Measurements from ENCODE around the gene GNG12. TPM values are rescaled to one million over a fixed set of nuclear protein-coding genes. Genes with fewer than 3 reads are reported as not detected.

Gene GNG12
- total and polyA plus RNA-seq, 12 donors: 15.3 to 121 (median 84.7) TPM

DNA sequence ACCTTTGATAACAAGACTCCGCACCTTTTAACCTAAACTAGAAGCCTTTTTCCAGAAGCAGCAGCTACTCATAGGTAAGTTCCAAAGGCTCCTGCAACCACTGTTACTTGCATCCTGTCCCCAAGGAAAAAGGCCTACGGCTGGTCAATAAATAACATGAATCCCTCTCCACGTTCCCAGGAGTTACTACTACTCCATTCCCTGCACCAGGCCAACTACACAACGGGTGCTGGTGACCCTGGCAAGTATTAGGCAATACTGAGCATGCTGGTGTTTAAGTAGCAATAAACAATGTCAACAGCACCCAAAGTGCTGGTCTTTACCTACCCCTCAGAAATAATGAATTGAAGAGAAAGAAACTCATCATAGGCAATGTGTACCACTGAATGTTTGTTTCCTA, 7.7 kb downstream of the GNG12 start:
- DNase-seq: no peak
- TF ChIP-seq POLR2A (IDR thresholded peaks at IDR 0.05): no peak
- TF ChIP-seq, protein P1, sequence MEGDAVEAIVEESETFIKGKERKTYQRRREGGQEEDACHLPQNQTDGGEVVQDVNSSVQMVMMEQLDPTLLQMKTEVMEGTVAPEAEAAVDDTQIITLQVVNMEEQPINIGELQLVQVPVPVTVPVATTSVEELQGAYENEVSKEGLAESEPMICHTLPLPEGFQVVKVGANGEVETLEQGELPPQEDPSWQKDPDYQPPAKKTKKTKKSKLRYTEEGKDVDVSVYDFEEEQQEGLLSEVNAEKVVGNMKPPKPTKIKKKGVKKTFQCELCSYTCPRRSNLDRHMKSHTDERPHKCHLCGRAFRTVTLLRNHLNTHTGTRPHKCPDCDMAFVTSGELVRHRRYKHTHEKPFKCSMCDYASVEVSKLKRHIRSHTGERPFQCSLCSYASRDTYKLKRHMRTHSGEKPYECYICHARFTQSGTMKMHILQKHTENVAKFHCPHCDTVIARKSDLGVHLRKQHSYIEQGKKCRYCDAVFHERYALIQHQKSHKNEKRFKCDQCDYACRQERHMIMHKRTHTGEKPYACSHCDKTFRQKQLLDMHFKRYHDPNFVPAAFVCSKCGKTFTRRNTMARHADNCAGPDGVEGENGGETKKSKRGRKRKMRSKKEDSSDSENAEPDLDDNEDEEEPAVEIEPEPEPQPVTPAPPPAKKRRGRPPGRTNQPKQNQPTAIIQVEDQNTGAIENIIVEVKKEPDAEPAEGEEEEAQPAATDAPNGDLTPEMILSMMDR (IDR thresholded peaks at IDR 0.05): no peak
- no peak overlapping the region for H3K4me3 ChIP-seq
- H3K27ac ChIP-seq: no peak overlapping the region
- no peaks in the 10 kb centered on the region for H3K9me3 ChIP-seq (replicated peaks in 1 of 3)
- peaks cover 11 to 47% of the 10 kb centered on the region in 2 donors for H3K4me1 ChIP-seq (replicated peaks in 1 of 2)
- H3K36me3 ChIP-seq (replicated peaks in 1 of 2): no peaks in the 10 kb centered on the region
- intact Hi-C loops (cut with DNase I): no loop called here
- 66 to 84% (median 79%) methylated on average over 4 of the region's 4 CpGs for WGBS, 4 donors
- H3K27me3 ChIP-seq: no peaks in the 10 kb centered on the region

DNA sequence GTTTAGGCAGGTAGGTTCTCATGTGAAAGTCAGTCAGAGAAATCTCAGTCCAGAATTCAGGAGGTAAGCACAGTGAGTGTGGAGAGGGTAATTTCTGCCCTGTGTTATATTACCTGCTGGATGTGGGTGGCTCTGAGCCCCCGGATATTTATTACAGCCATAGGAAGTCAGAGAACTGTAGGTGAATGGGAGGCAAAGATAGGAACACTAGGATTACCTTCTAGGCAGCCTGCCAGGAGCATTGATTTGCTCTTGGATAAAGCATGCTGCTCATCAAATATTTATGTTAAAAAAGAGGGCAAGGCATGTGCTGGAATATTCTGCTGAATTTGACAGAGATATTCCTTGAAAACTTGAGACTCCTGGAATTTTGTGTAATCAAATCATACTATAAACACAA, 8.5 kb downstream of the GNG12 start:
- H3K36me3 ChIP-seq (replicated peaks in 1 of 2): no peaks in the 10 kb centered on the region
- H3K27ac ChIP-seq: no peak overlapping the region
- no peak overlapping the region for H3K4me3 ChIP-seq
- peaks cover 4 to 39% of the 10 kb centered on the region in 2 donors for H3K4me1 ChIP-seq (replicated peaks in 1 of 2)
- TF ChIP-seq, protein P1 (IDR thresholded peaks at IDR 0.05): no peak
- no peak for TF ChIP-seq POLR2A (IDR thresholded peaks at IDR 0.05)
- no peaks in the 10 kb centered on the region for H3K9me3 ChIP-seq (replicated peaks in 1 of 3)
- DNase-seq: no peak
- intact Hi-C loops (cut with DNase I): no loop called here
- H3K27me3 ChIP-seq: no peaks in the 10 kb centered on the region
- WGBS, 4 donors: 80 to 100% (median 95%) methylated on average over 1 of the region's 1 CpG

DNA sequence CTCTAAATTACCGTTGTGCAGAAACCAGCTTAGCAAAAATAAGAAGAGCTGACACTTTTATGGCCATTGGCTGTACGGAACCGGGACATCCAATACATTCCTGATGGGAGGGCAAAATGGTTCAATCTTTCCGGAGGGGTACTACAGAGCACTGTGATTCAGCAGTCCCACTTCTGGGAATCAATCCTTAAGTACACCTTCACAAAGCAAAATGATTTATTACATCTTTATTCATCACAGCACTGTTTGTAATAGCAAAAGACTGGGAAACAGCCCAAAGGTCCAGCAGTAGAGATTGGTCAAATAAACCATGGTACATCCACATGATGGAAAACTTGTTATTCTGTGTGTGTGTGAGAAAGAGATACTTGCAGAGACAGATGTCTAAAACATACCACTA, 9.7 kb downstream of the GNG12 start:
- Histone ChIP-seq H3K36me3 (replicated peaks in 1 of 2) (no peaks in the 10 kb centered on the region), H3K9me3 (replicated peaks in 1 of 3) (no peaks in the 10 kb centered on the region), H3K27me3 (no peaks in the 10 kb centered on the region), H3K27ac (peak overlapping the region in 2 of 5 donors; percentile 4 to 14), H3K4me1 (replicated peaks in 1 of 2) (peaks cover 4 to 28% of the 10 kb centered on the region in 2 donors), H3K4me3 (no peak overlapping the region)
- DNase-seq: no peak
- TF ChIP-seq, protein P1 (IDR thresholded peaks at IDR 0.05): no peak
- TF ChIP-seq POLR2A (IDR thresholded peaks at IDR 0.05): no peak
- 75 to 89% (median 84%) methylated on average over 4 of the region's 4 CpGs for WGBS, 4 donors
- intact Hi-C loops (cut with DNase I): no loop called here

DNA sequence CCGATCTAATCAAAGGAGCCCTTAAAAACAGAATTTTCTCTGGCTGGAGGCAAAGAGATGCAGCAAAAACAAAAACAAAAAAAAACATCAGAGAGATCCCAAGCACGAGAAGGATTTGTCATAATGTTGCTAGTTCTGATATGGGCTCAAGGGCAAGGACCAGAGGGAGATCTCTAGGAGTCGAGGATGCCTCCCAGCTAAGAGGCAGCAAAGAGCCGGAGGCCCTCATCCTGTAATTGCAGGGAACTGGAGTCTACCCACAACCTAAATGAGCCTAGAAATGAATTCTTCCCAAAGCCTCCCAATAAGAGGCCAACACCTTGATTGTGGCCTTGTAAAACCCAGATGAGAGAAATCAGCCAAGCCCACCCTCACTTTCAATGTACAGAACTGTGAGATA, 12.0 kb downstream of the GNG12 start:
- TF ChIP-seq, protein P1 (IDR thresholded peaks at IDR 0.05): no peak
- no peak for TF ChIP-seq POLR2A (IDR thresholded peaks at IDR 0.05)
- H3K27ac ChIP-seq: peak overlapping the region in 1 of 5 donors; percentile 8
- DNase-seq: no peak
- no peaks in the 10 kb centered on the region for H3K36me3 ChIP-seq (replicated peaks in 1 of 2)
- no peaks in the 10 kb centered on the region for H3K27me3 ChIP-seq
- peaks cover 4 to 21% of the 10 kb centered on the region in 2 donors for H3K4me1 ChIP-seq (replicated peaks in 1 of 2)
- H3K9me3 ChIP-seq (replicated peaks in 1 of 3): no peaks in the 10 kb centered on the region
- 43 to 66% (median 56%) methylated on average over 4 of the region's 4 CpGs for WGBS, 4 donors
- no peak overlapping the region for H3K4me3 ChIP-seq
- intact Hi-C loops (cut with DNase I): no loop called here

All from adrenal gland (tissue), 12 donors.